Measurements from ENCODE around the gene VPS13D. TPM values are rescaled to one million over a fixed set of nuclear protein-coding genes. Genes with fewer than 3 reads are reported as not detected.
A peak's percentile ranks its signal among the peaks of the same experiment; 100 is the strongest.

The VPS13D gene
- polyA plus RNA-seq, 3 donors, result 3.6 to 20.2 (median 5.1) TPM

GRCh38 chr1:12231276-12231595 lies 1.4 kb downstream of the VPS13D start:
- Mint-ChIP-seq H3K36me3 (peaks cover 17 to 18% of the 10 kb centered on the region in 2 donors), H3K27ac (no peak overlapping the region), H3K4me1 (peaks cover 16% of the 10 kb centered on the region), H3K27me3 (ENCODE audit: low read depth in 3 of 3) (peaks cover 0 to 2% (median 0%) of the 10 kb centered on the region in 3 donors), H3K4me3 (peak overlapping the region; percentile 90 to 93), H3K9me3 (no peaks in the 10 kb centered on the region)
- Histone ChIP-seq H4K20me1 (ENCODE audit: insufficient read depth, low read length) (peaks cover 46% of the 10 kb centered on the region), H3K27ac (ENCODE audit: low read depth in 1 of 2, low read length in 2 of 2) (peak overlapping the region in 1 of 2 donors; percentile 80), H3K9me3 (replicated peaks in 1 of 2; ENCODE audit: control insufficient read depth in 1 of 2, insufficient read depth in 1 of 2, low read length in 2 of 2) (no peaks in the 10 kb centered on the region), H3K4me2 (replicated peaks; ENCODE audit: extremely low read depth, low read length, poor library complexity, severe bottlenecking) (peak overlapping the region; percentile 98), H2AFZ (ENCODE audit: insufficient read depth, low read depth, low read length, poor library complexity, severe bottlenecking) (peak overlapping the region; percentile 90), H3K9ac (ENCODE audit: insufficient read depth, low read length, poor library complexity, severe bottlenecking) (peak overlapping the region; percentile 95), H3K4me3 (replicated peaks in 1 of 3; ENCODE audit: low read depth in 2 of 3, low read length in 3 of 3) (peak overlapping the region; percentile 59 to 97 (median 93)), H3K79me2 (ENCODE audit: insufficient read depth, low read length) (peaks cover 29% of the 10 kb centered on the region), H3K4me1 (ENCODE audit: control insufficient read depth in 1 of 2, insufficient read depth in 2 of 2, low read length in 2 of 2) (peaks cover 12 to 14% of the 10 kb centered on the region in 2 donors), H3K27me3 (ENCODE audit: control insufficient read depth in 2 of 2, insufficient read depth in 2 of 2, low read length in 2 of 2) (no peaks in the 10 kb centered on the region), H3K36me3 (replicated peaks in 1 of 2; ENCODE audit: control insufficient read depth in 1 of 2, insufficient read depth in 2 of 2, low read length in 2 of 2) (peaks cover 13 to 27% of the 10 kb centered on the region in 2 donors)
- no peak for TF ChIP-seq CTCF (IDR thresholded peaks at IDR 0.05)
- WGBS (ENCODE audit: insufficient coverage), result 96% methylated on average over 3 of the region's 4 CpGs
- DNase-seq, result no peak
- intact Hi-C loops (cut with micrococcal nuclease), result no loop called here

- Mint-ChIP-seq H3K4me3 (no peak overlapping the region), H3K27me3 (ENCODE audit: low read depth in 3 of 3) (peaks cover 0 to 2% (median 0%) of the 10 kb centered on the region in 3 donors), H3K27ac (no peak overlapping the region), H3K4me1 (peaks cover 16% of the 10 kb centered on the region), H3K36me3 (peaks cover 26% of the 10 kb centered on the region in 2 donors), H3K9me3 (no peaks in the 10 kb centered on the region)
- 95% methylated on average over 2 of the region's 2 CpGs for WGBS (ENCODE audit: insufficient coverage)
- no peaks in the 10 kb centered on the region for H3K27me3 ChIP-seq (ENCODE audit: control insufficient read depth in 2 of 2, insufficient read depth in 2 of 2, low read length in 2 of 2)
- peaks cover 12 to 14% of the 10 kb centered on the region in 2 donors for H3K4me1 ChIP-seq (ENCODE audit: control insufficient read depth in 1 of 2, insufficient read depth in 2 of 2, low read length in 2 of 2)
- H3K36me3 ChIP-seq (replicated peaks in 1 of 2; ENCODE audit: control insufficient read depth in 1 of 2, insufficient read depth in 2 of 2, low read length in 2 of 2), result peaks cover 20 to 37% of the 10 kb centered on the region in 2 donors
- peak overlapping the region; percentile 15 for H3K4me2 ChIP-seq (replicated peaks; ENCODE audit: extremely low read depth, low read length, poor library complexity, severe bottlenecking)
- no peak overlapping the region for H3K27ac ChIP-seq (ENCODE audit: low read depth in 1 of 2, low read length in 2 of 2)
- no peak overlapping the region for H2AFZ ChIP-seq (ENCODE audit: insufficient read depth, low read depth, low read length, poor library complexity, severe bottlenecking)
- no peaks in the 10 kb centered on the region for H3K9me3 ChIP-seq (replicated peaks in 1 of 2; ENCODE audit: control insufficient read depth in 1 of 2, insufficient read depth in 1 of 2, low read length in 2 of 2)
- H3K4me3 ChIP-seq (replicated peaks in 1 of 3; ENCODE audit: low read depth in 2 of 3, low read length in 3 of 3), result no peak overlapping the region
- DNase-seq, result no peak
- H3K79me2 ChIP-seq (ENCODE audit: insufficient read depth, low read length), result peaks cover 29% of the 10 kb centered on the region
- TF ChIP-seq CTCF (IDR thresholded peaks at IDR 0.05), result no peak
- intact Hi-C loops (cut with micrococcal nuclease), result no loop called here
- peaks cover 48% of the 10 kb centered on the region for H4K20me1 ChIP-seq (ENCODE audit: insufficient read depth, low read length)
- H3K9ac ChIP-seq (ENCODE audit: insufficient read depth, low read length, poor library complexity, severe bottlenecking), result no peak overlapping the region
These were observed 2.4 kb downstream of the VPS13D start for GRCh38 chr1:12232221-12232620.

All from CD14-positive monocyte (primary cell).